ENCODE measurements around the gene LRP8.

Gene LRP8

DNA sequence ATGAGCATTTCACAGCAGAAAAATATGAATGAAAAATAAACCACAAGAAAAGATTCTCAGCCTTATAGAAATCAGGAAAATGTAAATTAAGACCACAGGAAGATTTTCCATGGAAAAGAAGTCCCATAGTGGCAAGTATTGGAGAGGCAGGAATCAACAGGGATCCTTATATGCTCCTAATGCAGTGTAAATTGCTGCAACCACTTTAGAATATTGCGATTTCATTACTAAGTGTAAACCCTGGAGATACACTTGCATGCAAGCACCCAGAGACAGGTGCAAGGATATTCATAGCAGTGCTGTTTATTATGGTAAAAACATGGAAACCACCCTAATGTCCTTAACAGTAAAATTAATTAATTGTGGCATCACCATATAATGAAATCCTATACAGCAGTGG lies 10.6 kb upstream of the LRP8 start:
- TF ChIP-seq, protein P1, sequence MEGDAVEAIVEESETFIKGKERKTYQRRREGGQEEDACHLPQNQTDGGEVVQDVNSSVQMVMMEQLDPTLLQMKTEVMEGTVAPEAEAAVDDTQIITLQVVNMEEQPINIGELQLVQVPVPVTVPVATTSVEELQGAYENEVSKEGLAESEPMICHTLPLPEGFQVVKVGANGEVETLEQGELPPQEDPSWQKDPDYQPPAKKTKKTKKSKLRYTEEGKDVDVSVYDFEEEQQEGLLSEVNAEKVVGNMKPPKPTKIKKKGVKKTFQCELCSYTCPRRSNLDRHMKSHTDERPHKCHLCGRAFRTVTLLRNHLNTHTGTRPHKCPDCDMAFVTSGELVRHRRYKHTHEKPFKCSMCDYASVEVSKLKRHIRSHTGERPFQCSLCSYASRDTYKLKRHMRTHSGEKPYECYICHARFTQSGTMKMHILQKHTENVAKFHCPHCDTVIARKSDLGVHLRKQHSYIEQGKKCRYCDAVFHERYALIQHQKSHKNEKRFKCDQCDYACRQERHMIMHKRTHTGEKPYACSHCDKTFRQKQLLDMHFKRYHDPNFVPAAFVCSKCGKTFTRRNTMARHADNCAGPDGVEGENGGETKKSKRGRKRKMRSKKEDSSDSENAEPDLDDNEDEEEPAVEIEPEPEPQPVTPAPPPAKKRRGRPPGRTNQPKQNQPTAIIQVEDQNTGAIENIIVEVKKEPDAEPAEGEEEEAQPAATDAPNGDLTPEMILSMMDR (IDR thresholded peaks at IDR 0.05; ENCODE audit: low read depth, low read length): no peak

DNA sequence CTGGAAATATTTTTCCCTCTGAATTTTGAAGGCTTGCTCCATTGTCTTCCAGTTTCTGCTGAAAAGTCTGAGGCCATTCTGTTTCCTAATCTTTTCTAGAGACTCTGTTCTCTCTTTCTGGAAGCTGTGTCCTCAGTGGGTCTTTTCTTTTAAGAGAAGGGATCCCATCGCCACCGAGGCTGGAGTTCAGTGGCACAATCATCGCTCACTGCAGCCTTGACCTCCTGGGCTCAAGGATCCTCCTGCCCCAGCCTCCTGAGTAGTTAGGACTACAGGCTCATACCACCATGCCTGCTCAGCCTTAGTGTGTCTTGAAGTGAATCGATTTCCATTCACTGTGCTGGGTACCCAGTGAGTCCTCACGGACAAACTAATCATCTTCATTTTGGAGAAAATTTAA lies 9.6 kb upstream of the LRP8 start:
- no peak for DNase-seq (ENCODE audit: extremely low read depth, low read depth)
- TF ChIP-seq, protein P1 (IDR thresholded peaks at IDR 0.05; ENCODE audit: low read depth, low read length): no peak

More for the DNA sequence above, 10.6 kb upstream of the LRP8 start:
- no peak for DNase-seq (ENCODE audit: extremely low read depth, low read depth)

GRCh38 chr1:53336146-53336545 lies 8.3 kb upstream of the LRP8 start:
- TF ChIP-seq, protein P1 (IDR thresholded peaks at IDR 0.05; ENCODE audit: low read depth, low read length): no peak
- no peak for DNase-seq (ENCODE audit: extremely low read depth, low read depth)

DNA sequence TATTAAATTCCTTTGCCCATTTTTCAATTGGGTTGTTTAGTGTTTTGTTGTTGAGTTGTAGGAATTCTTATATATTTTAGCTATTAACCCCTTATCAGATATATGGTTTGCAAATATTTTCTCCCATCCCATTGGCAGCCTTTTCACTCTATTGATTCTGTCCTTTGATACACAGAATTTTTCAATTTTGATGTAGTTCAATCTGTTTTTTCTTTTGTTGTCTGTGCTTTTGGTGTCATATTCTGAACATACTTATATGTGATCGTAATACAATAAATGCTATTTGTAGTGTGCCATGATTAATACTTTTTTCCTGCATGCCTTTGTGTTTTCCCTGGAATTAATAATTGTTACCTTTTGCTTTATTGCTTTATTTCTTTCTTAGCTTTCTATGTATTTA lies 7.8 kb upstream of the LRP8 start:
- no peak for DNase-seq (ENCODE audit: extremely low read depth, low read depth)
- TF ChIP-seq, protein P1 (IDR thresholded peaks at IDR 0.05; ENCODE audit: low read depth, low read length): no peak

- DNase-seq (ENCODE audit: extremely low read depth, low read depth): no peak
- TF ChIP-seq, protein P1 (IDR thresholded peaks at IDR 0.05; ENCODE audit: low read depth, low read length): no peak
Observed at GRCh38 chr1:53334781-53335180, 6.9 kb upstream of the LRP8 start.

DNA sequence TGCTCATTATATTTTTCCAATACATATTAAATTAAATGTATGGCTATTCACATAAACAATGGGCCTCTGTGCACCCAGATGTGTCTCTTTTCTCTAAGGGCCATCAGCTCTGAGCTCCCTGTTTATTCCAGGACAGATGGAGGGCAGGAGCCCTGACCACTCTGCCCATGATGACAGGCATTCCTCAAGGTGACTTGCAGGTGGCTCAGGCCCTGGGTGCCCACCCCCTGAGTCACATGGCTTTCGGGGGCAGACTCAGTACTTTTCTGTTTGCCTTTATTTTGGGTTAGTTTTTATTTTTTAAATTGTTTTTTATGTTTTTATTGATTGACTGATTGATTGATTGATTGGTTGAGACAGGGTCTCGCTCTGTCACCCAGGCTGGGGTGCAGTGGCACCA lies 6.4 kb upstream of the LRP8 start:
- TF ChIP-seq, protein P1 (IDR thresholded peaks at IDR 0.05; ENCODE audit: low read depth, low read length): no peak
- no peak for DNase-seq (ENCODE audit: extremely low read depth, low read depth)

DNA sequence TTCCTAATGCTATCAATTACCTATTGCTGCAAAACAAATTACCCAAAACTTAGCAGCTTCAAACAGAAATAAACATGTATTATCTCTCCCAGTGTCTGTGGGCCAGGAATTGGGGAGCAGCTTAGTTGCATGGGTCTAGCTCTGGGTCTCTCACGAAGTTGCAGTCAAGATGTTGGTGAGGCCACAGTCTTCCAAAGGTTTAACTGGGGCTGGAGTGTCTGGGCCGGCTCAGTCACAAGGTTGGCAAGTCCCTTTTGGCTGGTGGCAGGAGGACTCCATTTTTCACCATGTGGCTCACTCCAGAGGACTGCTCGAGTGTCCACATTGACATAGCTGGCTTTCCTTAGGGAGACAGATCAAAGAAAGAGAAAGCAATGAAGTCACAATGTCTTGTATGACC lies 5.0 kb upstream of the LRP8 start:
- no peak for DNase-seq (ENCODE audit: extremely low read depth, low read depth)
- TF ChIP-seq, protein P1 (IDR thresholded peaks at IDR 0.05; ENCODE audit: low read depth, low read length): no peak

Data from AG09319 (cell line).